Measurements from ENCODE around the gene MEF2A.

Gene MEF2A

GRCh38 chr15:99709243-99709986 lies 143.6 kb downstream of the MEF2A start:
- no peak for TF ChIP-seq POLR2AphosphoS5 (IDR thresholded peaks at IDR 0.05; ENCODE audit: low read depth, low read length)
- TF ChIP-seq, protein P1, sequence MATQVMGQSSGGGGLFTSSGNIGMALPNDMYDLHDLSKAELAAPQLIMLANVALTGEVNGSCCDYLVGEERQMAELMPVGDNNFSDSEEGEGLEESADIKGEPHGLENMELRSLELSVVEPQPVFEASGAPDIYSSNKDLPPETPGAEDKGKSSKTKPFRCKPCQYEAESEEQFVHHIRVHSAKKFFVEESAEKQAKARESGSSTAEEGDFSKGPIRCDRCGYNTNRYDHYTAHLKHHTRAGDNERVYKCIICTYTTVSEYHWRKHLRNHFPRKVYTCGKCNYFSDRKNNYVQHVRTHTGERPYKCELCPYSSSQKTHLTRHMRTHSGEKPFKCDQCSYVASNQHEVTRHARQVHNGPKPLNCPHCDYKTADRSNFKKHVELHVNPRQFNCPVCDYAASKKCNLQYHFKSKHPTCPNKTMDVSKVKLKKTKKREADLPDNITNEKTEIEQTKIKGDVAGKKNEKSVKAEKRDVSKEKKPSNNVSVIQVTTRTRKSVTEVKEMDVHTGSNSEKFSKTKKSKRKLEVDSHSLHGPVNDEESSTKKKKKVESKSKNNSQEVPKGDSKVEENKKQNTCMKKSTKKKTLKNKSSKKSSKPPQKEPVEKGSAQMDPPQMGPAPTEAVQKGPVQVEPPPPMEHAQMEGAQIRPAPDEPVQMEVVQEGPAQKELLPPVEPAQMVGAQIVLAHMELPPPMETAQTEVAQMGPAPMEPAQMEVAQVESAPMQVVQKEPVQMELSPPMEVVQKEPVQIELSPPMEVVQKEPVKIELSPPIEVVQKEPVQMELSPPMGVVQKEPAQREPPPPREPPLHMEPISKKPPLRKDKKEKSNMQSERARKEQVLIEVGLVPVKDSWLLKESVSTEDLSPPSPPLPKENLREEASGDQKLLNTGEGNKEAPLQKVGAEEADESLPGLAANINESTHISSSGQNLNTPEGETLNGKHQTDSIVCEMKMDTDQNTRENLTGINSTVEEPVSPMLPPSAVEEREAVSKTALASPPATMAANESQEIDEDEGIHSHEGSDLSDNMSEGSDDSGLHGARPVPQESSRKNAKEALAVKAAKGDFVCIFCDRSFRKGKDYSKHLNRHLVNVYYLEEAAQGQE (IDR thresholded peaks at IDR 0.05; ENCODE audit: insufficient read depth in 1 of 2, low read depth in 2 of 2, low read length in 2 of 2), result no peak
- TF ChIP-seq FOXP2 (optimal IDR thresholded peaks at IDR 0.05; ENCODE audit: borderline replicate concordance, extremely low read depth, extremely low read length, insufficient read depth), result no peak
- TF ChIP-seq SIN3A (IDR thresholded peaks at IDR 0.05; ENCODE audit: borderline replicate concordance, insufficient read depth, low read length), result no peak
- no peak for TF ChIP-seq TAF1 (IDR thresholded peaks at IDR 0.05; ENCODE audit: borderline replicate concordance, insufficient read depth, low read length)

DNA sequence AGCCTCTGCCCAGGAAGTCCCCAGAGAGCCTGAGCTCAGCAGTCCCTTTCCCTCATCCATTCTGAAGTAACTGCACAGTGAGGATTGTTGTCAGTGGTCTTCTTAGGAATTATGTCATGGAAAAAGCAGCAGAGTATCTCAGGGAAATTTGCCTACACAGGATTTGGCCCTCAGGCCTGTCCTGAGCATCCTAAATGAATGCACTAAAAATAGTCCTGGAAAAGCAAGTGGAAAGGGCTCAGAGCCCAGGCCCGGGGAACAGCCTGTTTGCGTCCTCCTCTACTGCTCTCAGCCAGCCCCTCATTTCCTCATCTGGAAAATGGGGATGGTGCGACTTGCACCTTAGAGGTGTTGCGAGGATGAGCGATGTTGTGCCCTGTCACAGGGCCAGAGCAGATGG lies 145.8 kb downstream of the MEF2A start:
- no peak for TF ChIP-seq SIN3A (IDR thresholded peaks at IDR 0.05; ENCODE audit: borderline replicate concordance, insufficient read depth, low read length)
- no peak for TF ChIP-seq FOXP2 (optimal IDR thresholded peaks at IDR 0.05; ENCODE audit: borderline replicate concordance, extremely low read depth, extremely low read length, insufficient read depth)
- no peak for TF ChIP-seq TAF1 (IDR thresholded peaks at IDR 0.05; ENCODE audit: borderline replicate concordance, insufficient read depth, low read length)
- TF ChIP-seq, protein P1 (IDR thresholded peaks at IDR 0.05; ENCODE audit: insufficient read depth in 1 of 2, low read depth in 2 of 2, low read length in 2 of 2), result no peak
- no peak for TF ChIP-seq POLR2AphosphoS5 (IDR thresholded peaks at IDR 0.05; ENCODE audit: low read depth, low read length)

DNA sequence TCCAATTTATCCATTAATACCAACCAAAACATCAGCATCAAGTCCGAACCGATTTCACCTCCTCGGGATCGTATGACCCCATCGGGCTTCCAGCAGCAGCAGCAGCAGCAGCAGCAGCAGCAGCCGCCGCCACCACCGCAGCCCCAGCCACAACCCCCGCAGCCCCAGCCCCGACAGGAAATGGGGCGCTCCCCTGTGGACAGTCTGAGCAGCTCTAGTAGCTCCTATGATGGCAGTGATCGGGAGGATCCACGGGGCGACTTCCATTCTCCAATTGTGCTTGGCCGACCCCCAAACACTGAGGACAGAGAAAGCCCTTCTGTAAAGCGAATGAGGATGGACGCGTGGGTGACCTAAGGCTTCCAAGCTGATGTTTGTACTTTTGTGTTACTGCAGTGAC lies 146.6 kb downstream of the MEF2A start:
- TF ChIP-seq SIN3A (IDR thresholded peaks at IDR 0.05; ENCODE audit: borderline replicate concordance, insufficient read depth, low read length) (no peak), FOXP2 (optimal IDR thresholded peaks at IDR 0.05; ENCODE audit: borderline replicate concordance, extremely low read depth, extremely low read length, insufficient read depth) (no peak), TAF1 (IDR thresholded peaks at IDR 0.05; ENCODE audit: borderline replicate concordance, insufficient read depth, low read length) (no peak), POLR2AphosphoS5 (IDR thresholded peaks at IDR 0.05; ENCODE audit: low read depth, low read length) (no peak)
- TF ChIP-seq, protein P1 (IDR thresholded peaks at IDR 0.05; ENCODE audit: insufficient read depth in 1 of 2, low read depth in 2 of 2, low read length in 2 of 2), result no peak

DNA sequence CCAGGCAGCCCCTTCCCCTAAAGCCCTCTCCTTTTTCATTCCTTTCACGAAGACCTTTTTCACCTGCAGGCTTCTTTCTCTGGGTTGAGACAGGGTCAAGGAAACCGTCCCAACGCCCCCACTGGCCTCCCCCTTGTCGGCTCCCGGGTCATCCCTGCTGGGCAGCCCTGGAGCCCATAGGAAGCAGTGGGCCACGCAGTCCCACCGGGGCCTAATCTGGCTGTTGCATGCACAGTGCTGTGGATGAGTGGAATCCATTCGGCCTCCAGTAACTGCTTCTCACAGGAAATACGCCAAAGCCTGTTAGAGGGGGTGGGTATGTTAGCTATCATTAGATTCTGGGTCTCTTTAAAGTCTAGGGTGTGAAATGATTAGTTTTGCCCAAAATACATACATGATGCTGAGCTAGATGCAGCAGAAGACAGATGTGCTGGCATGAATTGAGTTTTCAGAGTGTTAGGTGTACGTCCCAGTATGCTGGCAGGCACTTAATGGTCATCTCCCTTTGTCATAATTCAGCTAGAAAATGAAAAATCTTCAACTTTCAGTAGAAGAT lies 150.8 kb downstream of the MEF2A start:
- TF ChIP-seq, protein P1 (IDR thresholded peaks at IDR 0.05; ENCODE audit: insufficient read depth in 1 of 2, low read depth in 2 of 2, low read length in 2 of 2), result no peak
- no peak for TF ChIP-seq POLR2AphosphoS5 (IDR thresholded peaks at IDR 0.05; ENCODE audit: low read depth, low read length)
- no peak for TF ChIP-seq FOXP2 (optimal IDR thresholded peaks at IDR 0.05; ENCODE audit: borderline replicate concordance, extremely low read depth, extremely low read length, insufficient read depth)
- TF ChIP-seq TAF1 (IDR thresholded peaks at IDR 0.05; ENCODE audit: borderline replicate concordance, insufficient read depth, low read length), result no peak
- no peak for TF ChIP-seq SIN3A (IDR thresholded peaks at IDR 0.05; ENCODE audit: borderline replicate concordance, insufficient read depth, low read length)
